Measurements from ENCODE around the gene KRTAP10-10.

KRTAP10-10 gene

DNA sequence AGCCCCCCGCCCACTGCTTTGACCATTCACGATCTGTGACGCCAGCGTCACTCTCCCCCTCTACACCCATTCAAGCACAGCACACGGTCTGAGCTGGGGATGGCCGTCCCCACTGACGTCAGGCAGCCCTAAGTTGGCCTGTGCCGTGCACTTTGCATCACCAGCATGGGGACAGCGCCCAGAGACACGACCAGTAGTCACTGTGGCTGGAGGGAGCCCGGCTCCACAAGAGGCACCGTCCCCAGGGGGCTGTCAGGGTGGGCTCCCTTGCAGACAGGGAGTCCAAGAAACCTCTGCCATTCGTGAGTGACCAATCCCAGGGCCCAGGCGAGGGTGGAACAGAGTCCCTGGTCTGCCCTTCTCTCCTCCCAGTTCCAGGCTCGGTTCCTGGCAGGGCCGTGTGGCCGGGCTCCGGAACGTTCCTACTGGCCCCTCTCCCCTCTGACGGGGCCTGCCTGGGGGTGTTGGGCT, 23.0 kb upstream of the KRTAP10-10 start:
- Histone ChIP-seq H4K20me1 (ENCODE audit: insufficient read depth, low read length) (no peaks in the 10 kb centered on the region), H3K27ac (ENCODE audit: low read length) (no peak overlapping the region), H3K9me3 (ENCODE audit: insufficient read depth, low read length, severe bottlenecking) (peaks cover 21% of the 10 kb centered on the region), H3K4me2 (ENCODE audit: insufficient read depth, low read length) (no peak overlapping the region), H3K36me3 (ENCODE audit: insufficient read depth, low read length) (no peaks in the 10 kb centered on the region), H3K4me1 (ENCODE audit: insufficient read depth, low read length) (no peaks in the 10 kb centered on the region), H3K4me3 (ENCODE audit: low read depth in 1 of 2, low read length in 2 of 2) (no peak overlapping the region), H3K27me3 (ENCODE audit: insufficient read depth, low read length, poor library complexity) (no peaks in the 10 kb centered on the region), H2AFZ (ENCODE audit: low read depth, low read length) (no peak overlapping the region), H3K9ac (ENCODE audit: low read depth, low read length) (no peak overlapping the region), H3K79me2 (ENCODE audit: insufficient read depth, low read length) (no peaks in the 10 kb centered on the region)
- TF ChIP-seq, protein P1, sequence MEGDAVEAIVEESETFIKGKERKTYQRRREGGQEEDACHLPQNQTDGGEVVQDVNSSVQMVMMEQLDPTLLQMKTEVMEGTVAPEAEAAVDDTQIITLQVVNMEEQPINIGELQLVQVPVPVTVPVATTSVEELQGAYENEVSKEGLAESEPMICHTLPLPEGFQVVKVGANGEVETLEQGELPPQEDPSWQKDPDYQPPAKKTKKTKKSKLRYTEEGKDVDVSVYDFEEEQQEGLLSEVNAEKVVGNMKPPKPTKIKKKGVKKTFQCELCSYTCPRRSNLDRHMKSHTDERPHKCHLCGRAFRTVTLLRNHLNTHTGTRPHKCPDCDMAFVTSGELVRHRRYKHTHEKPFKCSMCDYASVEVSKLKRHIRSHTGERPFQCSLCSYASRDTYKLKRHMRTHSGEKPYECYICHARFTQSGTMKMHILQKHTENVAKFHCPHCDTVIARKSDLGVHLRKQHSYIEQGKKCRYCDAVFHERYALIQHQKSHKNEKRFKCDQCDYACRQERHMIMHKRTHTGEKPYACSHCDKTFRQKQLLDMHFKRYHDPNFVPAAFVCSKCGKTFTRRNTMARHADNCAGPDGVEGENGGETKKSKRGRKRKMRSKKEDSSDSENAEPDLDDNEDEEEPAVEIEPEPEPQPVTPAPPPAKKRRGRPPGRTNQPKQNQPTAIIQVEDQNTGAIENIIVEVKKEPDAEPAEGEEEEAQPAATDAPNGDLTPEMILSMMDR (IDR thresholded peaks at IDR 0.05; ENCODE audit: borderline replicate concordance, extremely low read depth, low read length, poor library complexity, severe bottlenecking), result no peak
- TF ChIP-seq EZH2 (IDR thresholded peaks at IDR 0.05; ENCODE audit: borderline replicate concordance, low read depth, low read length, severe bottlenecking), result no peak
- DNase-seq (no peak), ATAC-seq (ENCODE audit: insufficient read depth, low read depth) (no peak)

DNA sequence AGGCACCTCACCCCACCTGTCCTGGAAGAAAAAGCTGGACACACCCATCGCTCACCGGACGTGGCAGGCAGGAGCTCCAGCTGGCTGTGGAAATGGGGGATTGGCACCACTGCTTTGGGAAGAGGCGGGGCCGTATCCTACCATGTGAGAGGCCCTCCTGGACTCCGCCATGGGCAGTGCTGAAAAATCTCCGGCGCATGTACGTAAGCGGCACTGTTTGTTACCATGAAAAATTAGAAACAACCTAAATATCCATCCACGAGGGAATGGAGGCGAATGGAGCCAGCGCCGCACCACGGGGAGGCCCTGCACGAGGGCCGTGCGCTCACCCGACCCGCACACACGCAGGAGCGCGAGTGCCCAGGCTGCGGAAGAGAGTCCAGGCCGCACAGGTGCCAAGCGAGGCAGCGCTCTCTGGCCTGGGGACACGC, 22.2 kb upstream of the KRTAP10-10 start:
- Histone ChIP-seq H3K27ac (ENCODE audit: low read length) (no peak overlapping the region), H3K79me2 (ENCODE audit: insufficient read depth, low read length) (no peaks in the 10 kb centered on the region), H4K20me1 (ENCODE audit: insufficient read depth, low read length) (no peaks in the 10 kb centered on the region), H3K9me3 (ENCODE audit: insufficient read depth, low read length, severe bottlenecking) (peaks cover 24% of the 10 kb centered on the region), H3K4me2 (ENCODE audit: insufficient read depth, low read length) (no peak overlapping the region), H3K4me3 (ENCODE audit: low read depth in 1 of 2, low read length in 2 of 2) (no peak overlapping the region), H3K9ac (ENCODE audit: low read depth, low read length) (no peak overlapping the region), H2AFZ (ENCODE audit: low read depth, low read length) (no peak overlapping the region), H3K27me3 (ENCODE audit: insufficient read depth, low read length, poor library complexity) (no peaks in the 10 kb centered on the region), H3K4me1 (ENCODE audit: insufficient read depth, low read length) (no peaks in the 10 kb centered on the region), H3K36me3 (ENCODE audit: insufficient read depth, low read length) (no peaks in the 10 kb centered on the region)
- ATAC-seq (ENCODE audit: insufficient read depth, low read depth) (no peak), DNase-seq (no peak)
- TF ChIP-seq EZH2 (IDR thresholded peaks at IDR 0.05; ENCODE audit: borderline replicate concordance, low read depth, low read length, severe bottlenecking), result no peak
- TF ChIP-seq, protein P1 (IDR thresholded peaks at IDR 0.05; ENCODE audit: borderline replicate concordance, extremely low read depth, low read length, poor library complexity, severe bottlenecking), result no peak

DNA sequence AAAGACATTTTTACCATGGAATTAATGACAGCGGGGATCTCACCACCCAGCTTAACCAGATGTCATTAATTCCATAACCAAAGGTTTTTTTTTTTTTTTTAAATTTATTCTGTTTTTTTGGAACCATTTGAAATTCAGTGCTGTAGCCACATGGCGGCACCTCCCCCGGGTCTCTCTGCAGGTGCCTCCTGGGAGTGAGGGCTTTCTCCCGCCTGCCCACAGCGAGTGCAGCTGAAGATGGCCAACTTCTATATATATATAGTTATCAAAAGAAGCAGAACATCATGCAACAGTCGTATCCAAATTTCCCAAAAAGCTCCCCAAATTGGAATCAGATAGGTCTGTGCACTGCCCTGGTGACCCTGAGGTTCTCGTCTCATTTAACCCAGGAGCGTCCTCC, 21.7 kb upstream of the KRTAP10-10 start:
- no peak overlapping the region for H3K27ac ChIP-seq (ENCODE audit: low read length)
- no peaks in the 10 kb centered on the region for H3K27me3 ChIP-seq (ENCODE audit: insufficient read depth, low read length, poor library complexity)
- H3K4me1 ChIP-seq (ENCODE audit: insufficient read depth, low read length), result no peaks in the 10 kb centered on the region
- ATAC-seq (ENCODE audit: insufficient read depth, low read depth) (no peak), DNase-seq (no peak)
- no peaks in the 10 kb centered on the region for H3K36me3 ChIP-seq (ENCODE audit: insufficient read depth, low read length)
- H3K9ac ChIP-seq (ENCODE audit: low read depth, low read length), result no peak overlapping the region
- no peak overlapping the region for H3K4me3 ChIP-seq (ENCODE audit: low read depth in 1 of 2, low read length in 2 of 2)
- no peaks in the 10 kb centered on the region for H3K79me2 ChIP-seq (ENCODE audit: insufficient read depth, low read length)
- H3K4me2 ChIP-seq (ENCODE audit: insufficient read depth, low read length), result no peak overlapping the region
- H4K20me1 ChIP-seq (ENCODE audit: insufficient read depth, low read length), result no peaks in the 10 kb centered on the region
- peaks cover 24% of the 10 kb centered on the region for H3K9me3 ChIP-seq (ENCODE audit: insufficient read depth, low read length, severe bottlenecking)
- no peak for TF ChIP-seq EZH2 (IDR thresholded peaks at IDR 0.05; ENCODE audit: borderline replicate concordance, low read depth, low read length, severe bottlenecking)
- TF ChIP-seq, protein P1 (IDR thresholded peaks at IDR 0.05; ENCODE audit: borderline replicate concordance, extremely low read depth, low read length, poor library complexity, severe bottlenecking), result no peak
- no peak overlapping the region for H2AFZ ChIP-seq (ENCODE audit: low read depth, low read length)

Measured in DND-41 (cell line).